Caco-2 (cell line): ENCODE data around the gene DIS3L. TPM values are rescaled to one million over a fixed set of nuclear protein-coding genes. Genes with fewer than 3 reads are reported as not detected.

Source experiments
- BruUV-seq: library from RNA; stranded (reverse); fragments of 400-500 nt; replicated peaks from 2 replicates; lab custom pipeline; 2021; lab: Mats Ljungman, UMichigan
- CTCF ChIA-PET: fragments of 300-600 bp; sonication (Branson Sonifier 250); formaldehyde crosslinking; loops from one replicate; lab custom pipeline; 2022; ENCODE audit warnings: antibody characterized with exemption; lab: Charles Lee
- POLR2A ChIA-PET: fragments of 300-600 bp; sonication (Branson Sonifier 250); formaldehyde crosslinking; loops from one replicate; lab custom pipeline; 2022; ENCODE audit warnings: antibody characterized with exemption; lab: Charles Lee
- DNase-seq, 2 experiments: peaks; one replicate each; pipeline versions ENCODE4 v3.0.0 to v3.0.0-alpha.2; 2020 to 2022
- H3K27me3 ChIP-seq: replicated peaks from 2 replicates; pipeline ENCODE4 v1.6.0; 2011; ENCODE audit warnings: low read length; ENCODE audit not compliant: control insufficient read depth, insufficient read depth
- H3K36me3 ChIP-seq: 2 replicates; pipeline ENCODE4 v1.5.1; 2011; ENCODE audit warnings: low read length; ENCODE audit not compliant: control insufficient read depth, insufficient read depth
- H3K4me1 ChIP-seq: fragments of 250-450 bp; sonication (Bioruptor Pico); 2 replicates; pipeline ENCODE4 v1.5.1; 2020; ENCODE audit warnings: mild to moderate bottlenecking
- H3K4me3 ChIP-seq: 2 replicates; pipeline ENCODE4 v1.5.1; 2011; ENCODE audit warnings: low read depth, mild to moderate bottlenecking, control low read depth, low read length
- H3K9me3 ChIP-seq: fragments of 250-450 bp; sonication (Bioruptor Pico); 2 replicates; pipeline ENCODE4 v1.5.1; 2020; ENCODE audit warnings: mild to moderate bottlenecking, moderate library complexity
- H3K27ac Mint-ChIP-seq: one replicate; pipeline ENCODE4 v1.8.0; 2022; ENCODE audit warnings: mixed read lengths; ENCODE audit not compliant: unreplicated experiment
- H3K27me3 Mint-ChIP-seq: one replicate; pipeline ENCODE4 v1.8.0; 2022; ENCODE audit warnings: mixed read lengths; ENCODE audit not compliant: insufficient read depth, unreplicated experiment
- H3K36me3 Mint-ChIP-seq: one replicate; pipeline ENCODE4 v1.8.0; 2022; ENCODE audit warnings: mild to moderate bottlenecking, mixed read lengths; ENCODE audit not compliant: insufficient read depth, unreplicated experiment
- H3K4me1 Mint-ChIP-seq: one replicate; pipeline ENCODE4 v1.8.0; 2022; ENCODE audit warnings: low read depth, mixed read lengths; ENCODE audit not compliant: unreplicated experiment
- H3K4me3 Mint-ChIP-seq: one replicate; pipeline ENCODE4 v1.8.0; 2022; ENCODE audit warnings: mild to moderate bottlenecking, moderate library complexity, mixed read lengths; ENCODE audit not compliant: unreplicated experiment
- H3K9me3 Mint-ChIP-seq: one replicate; pipeline ENCODE4 v1.8.0; 2022; ENCODE audit warnings: mixed read lengths; ENCODE audit not compliant: unreplicated experiment
- CTCF ChIP-seq, 2 experiments: fragments of 200-600 bp in 1 of 2; IDR thresholded peaks; 1 replicate in 1 of 2; 2 replicates in 1 of 2; pipeline versions ENCODE4 v1.5.1 to v1.8.0; 2011 to 2022; ENCODE audit warnings: antibody characterized with exemption in 1 of 2, control low read depth in 1 of 2, inconsistent platforms in 1 of 2, low read depth in 1 of 2, low read length in 1 of 2, mild to moderate bottlenecking in 1 of 2, moderate library complexity in 1 of 2; ENCODE audit not compliant: insufficient read depth in 1 of 2, severe bottlenecking in 1 of 2, unreplicated experiment in 1 of 2
- intact Hi-C: fragments of 100-400 bp; cut with micrococcal nuclease; formaldehyde crosslinking; loops from one replicate; pipeline ENCODE4 v1.10.0; 2022; ENCODE audit not compliant: unreplicated experiment
- total RNA-seq: library from RNA; stranded (reverse); gene quantifications from 2 replicates; pipeline ENCODE4 v1.2.3, GENCODE V29; 2022

DIS3L gene
- total RNA-seq, 1 experiment from 2014 or later, result 25.3 TPM

- no peak for DNase-seq
- CTCF ChIA-PET, result no interaction called here
- Histone ChIP-seq H3K9me3 (no peaks in the 10 kb centered on the region), H3K27me3 (no peaks in the 10 kb centered on the region), H3K4me1 (no peaks in the 10 kb centered on the region), H3K36me3 (no peaks in the 10 kb centered on the region), H3K4me3 (no peak overlapping the region)
- Mint-ChIP-seq H3K4me3 (no peak overlapping the region), H3K4me1 (peaks cover 9% of the 10 kb centered on the region), H3K36me3 (no peaks in the 10 kb centered on the region), H3K9me3 (no peaks in the 10 kb centered on the region), H3K27ac (no peak overlapping the region), H3K27me3 (peaks cover 31% of the 10 kb centered on the region)
- no TSS peak for BruUV-seq
- POLR2A ChIA-PET, result no interaction called here
- intact Hi-C loops, result no loop called here
- no peak for TF ChIP-seq CTCF (IDR thresholded peaks at IDR 0.05; ENCODE audit: insufficient read depth in 1 of 2, low read depth in 1 of 2, low read length in 1 of 2, severe bottlenecking in 1 of 2, unreplicated experiment in 1 of 2)
Observed at GRCh38 chr15:66249605-66250174, 43.7 kb upstream of the DIS3L start.

GRCh38 chr15:66251065-66251789 is 42.1 kb upstream of the DIS3L start:
- H3K9me3 ChIP-seq, result no peaks in the 10 kb centered on the region
- intact Hi-C loops, result no loop called here
- no peak for DNase-seq
- no peaks in the 10 kb centered on the region for H3K36me3 ChIP-seq
- Mint-ChIP-seq H3K9me3 (no peaks in the 10 kb centered on the region), H3K27me3 (peaks cover 37% of the 10 kb centered on the region), H3K4me1 (peaks cover 9% of the 10 kb centered on the region), H3K36me3 (no peaks in the 10 kb centered on the region), H3K27ac (no peak overlapping the region), H3K4me3 (no peak overlapping the region)
- H3K27me3 ChIP-seq, result no peaks in the 10 kb centered on the region
- no peak overlapping the region for H3K4me3 ChIP-seq
- POLR2A ChIA-PET, result no interaction called here
- no peaks in the 10 kb centered on the region for H3K4me1 ChIP-seq
- BruUV-seq, result no TSS peak
- no peak for TF ChIP-seq CTCF (IDR thresholded peaks at IDR 0.05; ENCODE audit: insufficient read depth in 1 of 2, low read depth in 1 of 2, low read length in 1 of 2, severe bottlenecking in 1 of 2, unreplicated experiment in 1 of 2)
- CTCF ChIA-PET, result no interaction called here

- ChIA-PET POLR2A (no interaction called here), CTCF (interaction anchor here (0.6 kb wide), 1 partner anchor 37 kb away, joined by 3 read pairs; no protein-coding TSS in a partner anchor)
- TF ChIP-seq CTCF (IDR thresholded peaks at IDR 0.05; ENCODE audit: insufficient read depth in 1 of 2, low read depth in 1 of 2, low read length in 1 of 2, severe bottlenecking in 1 of 2, unreplicated experiment in 1 of 2), result peak; percentile 64 to 75
- Mint-ChIP-seq H3K27ac (no peak overlapping the region), H3K4me3 (peak overlapping the region; percentile 66), H3K36me3 (no peaks in the 10 kb centered on the region), H3K27me3 (peaks cover 37% of the 10 kb centered on the region), H3K9me3 (no peaks in the 10 kb centered on the region), H3K4me1 (peaks cover 9% of the 10 kb centered on the region)
- no peaks in the 10 kb centered on the region for H3K9me3 ChIP-seq
- DNase-seq, result peak; percentile 53 to 75
- H3K27me3 ChIP-seq, result no peaks in the 10 kb centered on the region
- H3K4me3 ChIP-seq, result peak overlapping the region; percentile 14
- no TSS peak for BruUV-seq
- intact Hi-C loops, result loop anchor here (2.0 kb wide), 1 partner anchor 35 kb away; no protein-coding TSS in a partner anchor
- no peaks in the 10 kb centered on the region for H3K36me3 ChIP-seq
- H3K4me1 ChIP-seq, result no peaks in the 10 kb centered on the region
Observed at GRCh38 chr15:66251790-66252684, 41.3 kb upstream of the DIS3L start.
